Kidney (tissue), 14 donors: ENCODE data around the gene GPC2. TPM values are rescaled to one million over a fixed set of nuclear protein-coding genes. Genes with fewer than 3 reads are reported as not detected.

Experiments
- DNase-seq, 5 donors: peaks; one replicate each; pipeline ENCODE4 v3.0.0-alpha.2; 2013 to 2020
- FAIRE-seq: peaks from 2 replicates; lab custom pipeline; 2012; peaks lifted over from hg19 to GRCh38; lab: Jason Lieb, UNC
- H3K27ac ChIP-seq, 2 donors: one replicate each; pipeline ENCODE4 v1.7.0; 2013; ENCODE audit warnings: low read depth in 2 of 2, low read length in 2 of 2, inconsistent platforms in 1 of 2
- H3K27me3 ChIP-seq: one replicate; pipeline ENCODE4 v1.7.1; 2013; ENCODE audit warnings: low read length, inconsistent platforms; ENCODE audit not compliant: control insufficient read depth, insufficient read depth
- H3K36me3 ChIP-seq, 3 donors: one replicate each; pipeline versions ENCODE4 v1.7.0 to v1.7.1; 2013; ENCODE audit warnings: low read length in 3 of 3, control low read depth in 1 of 3, inconsistent platforms in 1 of 3; ENCODE audit not compliant: insufficient read depth in 3 of 3, control insufficient read depth in 2 of 3
- H3K4me1 ChIP-seq, 3 donors: one replicate each; pipeline versions ENCODE4 v1.7.0 to v1.7.1; 2013; ENCODE audit warnings: low read length in 3 of 3, inconsistent platforms in 1 of 3, low read depth in 1 of 3; ENCODE audit not compliant: control insufficient read depth in 2 of 3, insufficient read depth in 2 of 3
- H3K4me3 ChIP-seq, 3 donors: one replicate each; pipeline versions ENCODE4 v1.7.0 to v1.8.1; 2013; ENCODE audit warnings: low read length in 3 of 3, control low read depth in 1 of 3, inconsistent platforms in 1 of 3
- H3K9ac ChIP-seq, 3 donors: one replicate each; pipeline versions ENCODE4 v1.7.0 to v1.7.1; 2013; ENCODE audit warnings: low read length in 3 of 3, control low read depth in 1 of 3, inconsistent platforms in 1 of 3
- H3K9me3 ChIP-seq, 3 donors: one replicate each; pipeline versions ENCODE4 v1.7.0 to v1.7.1; 2013; ENCODE audit warnings: low read length in 3 of 3, control low read depth in 1 of 3, inconsistent platforms in 1 of 3; ENCODE audit not compliant: control insufficient read depth in 2 of 3, insufficient read depth in 1 of 3
- intact Hi-C: fragments of 100-400 bp; cut with DNase I; formaldehyde crosslinking; loops from one replicate; pipeline ENCODE4 v1.11.1; 2022
- polyA plus RNA-seq: library from polyadenylated mRNA; stranded (reverse); fragments of 350-450 nt; fragmentation: Illumina TruSeq; extraction: RNeasy Lipid Tissue Mini Kit (QIAGEN cat#74804); gene quantifications from one replicate; pipeline ENCODE4 v1.2.3, GENCODE V29; 2014; ENCODE audit warnings: low read depth, low replicate concordance; ENCODE audit not compliant: insufficient read depth
- total RNA-seq: library from RNA; stranded (reverse); fragmentation: NEBNext Ultra II Directional; extraction: Animal tissue kit (Norgen Biotek cat#: 25700); gene quantifications from one replicate; pipeline ENCODE4 v1.2.1, GENCODE V29; 2021
- TF ChIP-seq, protein P1 (sequence below): IDR thresholded peaks from 3 replicates; pipeline ENCODE4 v1.5.1; 2012; ENCODE audit warnings: mild to moderate bottlenecking, moderate library complexity, borderline replicate concordance; ENCODE audit not compliant: insufficient read depth; ENCODE audit errors: extremely low read depth
- donor health status: control.
- donor health status: control.
- donor health status: control.
- donor health status: control.
- donor health status: control.
- donor health status: DM: yes; HTN: yes; CAD: no.
- donor health status: Normal renal cell carcinoma (clear cell type).

GPC2 gene
- total and polyA plus RNA-seq, 2 donors from 2014 or later: 0.73 to 1.8 TPM

DNA sequence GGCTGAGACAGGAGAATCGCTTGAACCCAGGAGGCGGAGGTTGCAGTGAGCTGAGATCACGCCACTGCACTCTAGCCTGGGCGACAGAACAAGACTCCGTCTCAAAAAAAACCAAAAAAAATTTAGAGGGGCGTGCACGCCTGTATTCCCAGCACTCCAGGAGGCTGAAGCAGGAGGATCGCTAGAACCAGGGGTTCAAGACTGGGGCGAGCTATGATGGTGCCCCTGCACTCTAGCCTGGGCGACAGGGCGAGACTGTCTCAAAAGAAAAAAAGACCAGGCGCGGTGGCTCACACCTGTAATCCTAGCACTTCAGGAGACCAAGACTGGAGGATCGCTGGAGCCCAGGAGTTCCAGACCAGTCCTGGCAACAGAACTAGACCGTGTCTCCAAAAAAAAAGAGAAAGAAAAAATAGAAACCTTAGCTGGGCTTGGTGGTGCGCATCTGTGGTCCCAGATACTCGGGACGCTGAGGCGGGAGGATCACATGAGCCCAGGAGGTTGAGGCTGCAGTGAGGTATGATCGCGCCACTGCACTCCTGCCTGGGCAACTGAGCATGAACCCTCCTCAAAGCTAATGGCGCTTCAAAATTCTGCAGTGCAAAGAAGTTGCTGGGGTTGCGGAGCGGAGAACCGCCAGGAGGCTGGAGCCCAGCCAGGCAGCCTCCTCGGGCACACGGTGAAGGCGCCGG is 50.8 kb downstream of the GPC2 start:
- DNase-seq (no peak), FAIRE-seq (no peak)
- Histone ChIP-seq H3K9me3 (no peaks in the 10 kb centered on the region), H3K4me3 (peak overlapping the region; percentile 84 to 96 (median 91)), H3K36me3 (no peaks in the 10 kb centered on the region), H3K9ac (peak overlapping the region; percentile 80 to 96 (median 88)), H3K4me1 (peaks cover 0 to 14% (median 8%) of the 10 kb centered on the region in 3 donors), H3K27ac (peak overlapping the region; percentile 99 to 100), H3K27me3 (no peaks in the 10 kb centered on the region)
- TF ChIP-seq, protein P1, sequence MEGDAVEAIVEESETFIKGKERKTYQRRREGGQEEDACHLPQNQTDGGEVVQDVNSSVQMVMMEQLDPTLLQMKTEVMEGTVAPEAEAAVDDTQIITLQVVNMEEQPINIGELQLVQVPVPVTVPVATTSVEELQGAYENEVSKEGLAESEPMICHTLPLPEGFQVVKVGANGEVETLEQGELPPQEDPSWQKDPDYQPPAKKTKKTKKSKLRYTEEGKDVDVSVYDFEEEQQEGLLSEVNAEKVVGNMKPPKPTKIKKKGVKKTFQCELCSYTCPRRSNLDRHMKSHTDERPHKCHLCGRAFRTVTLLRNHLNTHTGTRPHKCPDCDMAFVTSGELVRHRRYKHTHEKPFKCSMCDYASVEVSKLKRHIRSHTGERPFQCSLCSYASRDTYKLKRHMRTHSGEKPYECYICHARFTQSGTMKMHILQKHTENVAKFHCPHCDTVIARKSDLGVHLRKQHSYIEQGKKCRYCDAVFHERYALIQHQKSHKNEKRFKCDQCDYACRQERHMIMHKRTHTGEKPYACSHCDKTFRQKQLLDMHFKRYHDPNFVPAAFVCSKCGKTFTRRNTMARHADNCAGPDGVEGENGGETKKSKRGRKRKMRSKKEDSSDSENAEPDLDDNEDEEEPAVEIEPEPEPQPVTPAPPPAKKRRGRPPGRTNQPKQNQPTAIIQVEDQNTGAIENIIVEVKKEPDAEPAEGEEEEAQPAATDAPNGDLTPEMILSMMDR: no peak
- intact Hi-C loops: no loop called here

DNA sequence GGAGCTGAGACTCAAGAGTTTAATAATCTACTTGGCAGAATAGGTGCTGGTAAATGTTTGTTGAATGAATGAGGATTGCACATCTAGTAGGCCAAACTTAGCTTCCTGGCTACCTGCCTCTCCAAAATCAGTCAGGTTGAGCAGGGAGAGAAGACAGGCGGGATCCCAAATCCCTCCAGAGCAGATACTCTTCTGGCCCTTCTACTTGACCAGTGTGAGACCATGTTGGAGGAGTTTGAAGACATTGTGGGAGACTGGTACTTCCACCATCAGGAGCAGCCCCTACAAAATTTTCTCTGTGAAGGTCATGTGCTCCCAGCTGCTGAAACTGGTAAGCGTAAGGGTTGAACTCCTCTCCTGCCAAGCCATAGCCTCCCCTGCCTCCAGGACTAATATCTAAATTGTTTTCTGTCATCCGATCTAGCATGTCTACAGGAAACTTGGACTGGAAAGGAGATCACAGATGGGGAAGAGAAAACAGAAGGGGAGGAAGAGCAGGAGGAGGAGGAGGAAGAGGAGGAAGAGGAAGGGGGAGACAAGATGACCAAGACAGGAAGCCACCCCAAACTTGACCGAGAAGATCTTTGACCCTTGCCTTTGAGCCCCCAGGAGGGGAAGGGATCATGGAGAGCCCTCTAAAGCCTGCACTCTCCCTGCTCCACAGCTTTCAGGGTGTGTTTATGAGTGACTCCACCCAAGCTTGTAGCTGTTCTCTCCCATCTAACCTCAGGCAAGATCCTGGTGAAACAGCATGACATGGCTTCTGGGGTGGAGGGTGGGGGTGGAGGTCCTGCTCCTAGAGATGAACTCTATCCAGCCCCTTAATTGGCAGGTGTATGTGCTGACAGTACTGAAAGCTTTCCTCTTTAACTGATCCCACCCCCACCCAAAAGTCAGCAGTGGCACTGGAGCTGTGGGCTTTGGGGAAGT is 52.6 kb downstream of the GPC2 start:
- intact Hi-C loops: no loop called here

DNA sequence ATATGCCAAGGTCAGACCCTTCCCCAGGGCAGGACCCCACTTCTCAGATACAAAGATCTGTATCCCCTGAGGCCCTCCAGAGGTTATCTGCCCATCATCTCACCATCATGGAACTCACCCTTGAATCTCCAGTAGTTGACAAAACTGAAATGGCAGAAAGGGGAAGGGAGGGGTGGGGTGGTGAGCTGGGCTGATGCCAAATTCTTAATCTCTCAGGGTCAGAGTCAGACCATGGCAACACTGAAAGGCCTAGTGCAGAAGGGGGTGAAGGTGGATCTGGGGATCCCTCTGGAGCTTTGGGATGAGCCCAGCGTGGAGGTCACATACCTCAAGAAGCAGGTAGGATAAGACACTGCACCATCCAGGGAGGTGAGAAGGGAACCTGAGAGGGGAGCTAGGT is 54.6 kb downstream of the GPC2 start:
- Histone ChIP-seq H3K4me3 (no peak overlapping the region), H3K9me3 (no peaks in the 10 kb centered on the region), H3K9ac (no peak overlapping the region), H3K27ac (no peak overlapping the region), H3K4me1 (peaks cover 0 to 16% (median 16%) of the 10 kb centered on the region in 3 donors), H3K27me3 (no peaks in the 10 kb centered on the region), H3K36me3 (no peaks in the 10 kb centered on the region)
- DNase-seq (no peak), FAIRE-seq (no peak)
- intact Hi-C loops: no loop called here
- TF ChIP-seq, protein P1: no peak

More for the DNA sequence above, 52.6 kb downstream of the GPC2 start:
- H3K27ac ChIP-seq: no peak overlapping the region
- H3K4me3 ChIP-seq: no peak overlapping the region
- peaks cover 0 to 19% (median 15%) of the 10 kb centered on the region in 3 donors for H3K4me1 ChIP-seq
- DNase-seq: peak in 1 of 5 donors; percentile 45
- no peaks in the 10 kb centered on the region for H3K27me3 ChIP-seq
- FAIRE-seq: no peak
- no peaks in the 10 kb centered on the region for H3K36me3 ChIP-seq
- H3K9ac ChIP-seq: no peak overlapping the region
- no peaks in the 10 kb centered on the region for H3K9me3 ChIP-seq
- TF ChIP-seq, protein P1: no peak
